Measurements from ENCODE around the gene FRAS1.

Gene FRAS1

GRCh38 chr4:78136109-78137081 is 79.3 kb downstream of the FRAS1 start:
- DNase-seq, result no peak
- Histone ChIP-seq H3K36me3 (ENCODE audit: control insufficient read depth, insufficient read depth, low read length) (no peaks in the 10 kb centered on the region), H3K9me3 (ENCODE audit: control insufficient read depth, low read length) (no peaks in the 10 kb centered on the region), H3K27me3 (replicated peaks; ENCODE audit: control insufficient read depth, insufficient read depth, low read length, poor library complexity, severe bottlenecking) (no peaks in the 10 kb centered on the region), H3K4me1 (ENCODE audit: control insufficient read depth, insufficient read depth, low read length, poor library complexity, severe bottlenecking) (no peaks in the 10 kb centered on the region), H3K27ac (ENCODE audit: insufficient read depth, low read length, poor library complexity, severe bottlenecking) (no peak overlapping the region), H3K4me3 (ENCODE audit: insufficient read depth, low read depth, low read length, poor library complexity, severe bottlenecking) (no peak overlapping the region)

- Histone ChIP-seq H3K9me3 (ENCODE audit: control insufficient read depth, low read length) (no peaks in the 10 kb centered on the region), H3K4me1 (ENCODE audit: control insufficient read depth, insufficient read depth, low read length, poor library complexity, severe bottlenecking) (no peaks in the 10 kb centered on the region), H3K4me3 (ENCODE audit: insufficient read depth, low read depth, low read length, poor library complexity, severe bottlenecking) (no peak overlapping the region), H3K27ac (ENCODE audit: insufficient read depth, low read length, poor library complexity, severe bottlenecking) (no peak overlapping the region), H3K36me3 (ENCODE audit: control insufficient read depth, insufficient read depth, low read length) (no peaks in the 10 kb centered on the region), H3K27me3 (replicated peaks; ENCODE audit: control insufficient read depth, insufficient read depth, low read length, poor library complexity, severe bottlenecking) (no peaks in the 10 kb centered on the region)
- DNase-seq, result no peak
Measured at GRCh38 chr4:78137532-78137931, 80.4 kb downstream of the FRAS1 start.

GRCh38 chr4:78138252-78138651 is 81.1 kb downstream of the FRAS1 start:
- Histone ChIP-seq H3K4me1 (ENCODE audit: control insufficient read depth, insufficient read depth, low read length, poor library complexity, severe bottlenecking) (no peaks in the 10 kb centered on the region), H3K27me3 (replicated peaks; ENCODE audit: control insufficient read depth, insufficient read depth, low read length, poor library complexity, severe bottlenecking) (no peaks in the 10 kb centered on the region), H3K27ac (ENCODE audit: insufficient read depth, low read length, poor library complexity, severe bottlenecking) (no peak overlapping the region)

DNA sequence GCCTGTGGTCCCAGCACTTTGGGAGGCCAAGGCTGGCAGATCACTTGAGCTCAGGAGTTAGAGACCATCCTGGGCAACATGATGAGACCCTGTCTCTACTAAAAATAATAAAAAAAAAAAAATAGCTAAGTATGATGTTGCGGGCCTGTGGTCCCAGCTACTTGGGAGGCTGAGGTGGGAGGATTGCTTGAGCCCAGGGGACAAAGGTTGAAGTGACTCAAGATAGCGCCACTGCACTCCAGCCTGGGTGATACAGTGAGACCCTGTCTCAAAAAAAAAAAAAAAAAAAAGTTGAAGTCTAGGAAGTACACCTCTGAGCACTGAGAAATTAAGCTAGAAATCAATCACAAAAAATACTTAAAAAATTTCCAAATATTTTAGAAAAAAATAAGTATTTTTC is 86.5 kb downstream of the FRAS1 start:
- no peak overlapping the region for H3K27ac ChIP-seq (ENCODE audit: insufficient read depth, low read length, poor library complexity, severe bottlenecking)
- H3K4me1 ChIP-seq (ENCODE audit: control insufficient read depth, insufficient read depth, low read length, poor library complexity, severe bottlenecking), result no peaks in the 10 kb centered on the region
- H3K4me3 ChIP-seq (ENCODE audit: insufficient read depth, low read depth, low read length, poor library complexity, severe bottlenecking), result no peak overlapping the region
- DNase-seq, result no peak
- no peaks in the 10 kb centered on the region for H3K9me3 ChIP-seq (ENCODE audit: control insufficient read depth, low read length)
- H3K27me3 ChIP-seq (replicated peaks; ENCODE audit: control insufficient read depth, insufficient read depth, low read length, poor library complexity, severe bottlenecking), result no peaks in the 10 kb centered on the region
- no peaks in the 10 kb centered on the region for H3K36me3 ChIP-seq (ENCODE audit: control insufficient read depth, insufficient read depth, low read length)

More at GRCh38 chr4:78138252-78138651, 81.1 kb downstream of the FRAS1 start:
- H3K4me3 ChIP-seq (ENCODE audit: insufficient read depth, low read depth, low read length, poor library complexity, severe bottlenecking), result no peak overlapping the region
- no peak for DNase-seq
- no peaks in the 10 kb centered on the region for H3K9me3 ChIP-seq (ENCODE audit: control insufficient read depth, low read length)
- H3K36me3 ChIP-seq (ENCODE audit: control insufficient read depth, insufficient read depth, low read length), result no peaks in the 10 kb centered on the region

GRCh38 chr4:78145008-78145407 is 87.9 kb downstream of the FRAS1 start:
- Histone ChIP-seq H3K4me3 (ENCODE audit: insufficient read depth, low read depth, low read length, poor library complexity, severe bottlenecking) (no peak overlapping the region), H3K27me3 (replicated peaks; ENCODE audit: control insufficient read depth, insufficient read depth, low read length, poor library complexity, severe bottlenecking) (no peaks in the 10 kb centered on the region)

DNA sequence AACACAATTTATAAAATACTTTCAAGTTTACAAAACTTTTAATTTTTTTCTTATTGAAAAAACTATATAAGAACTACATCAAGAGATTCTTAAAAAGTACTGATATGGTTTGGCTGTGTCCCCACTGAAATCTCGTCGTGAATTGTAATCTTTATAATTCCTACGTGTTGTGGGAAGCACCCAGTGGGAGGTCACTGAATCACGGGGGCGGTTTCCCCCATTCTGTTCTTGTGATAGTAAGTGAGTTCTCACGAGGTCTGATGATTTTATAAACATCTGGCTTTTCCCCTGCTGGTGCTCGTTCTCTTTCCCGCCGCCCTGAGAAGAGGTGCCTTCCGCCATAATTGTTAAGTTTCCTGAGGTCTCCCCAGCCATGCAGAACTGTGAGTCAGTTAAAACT is 88.5 kb downstream of the FRAS1 start:
- no peaks in the 10 kb centered on the region for H3K36me3 ChIP-seq (ENCODE audit: control insufficient read depth, insufficient read depth, low read length)
- H3K27me3 ChIP-seq (replicated peaks; ENCODE audit: control insufficient read depth, insufficient read depth, low read length, poor library complexity, severe bottlenecking), result no peaks in the 10 kb centered on the region
- DNase-seq, result no peak
- no peak overlapping the region for H3K27ac ChIP-seq (ENCODE audit: insufficient read depth, low read length, poor library complexity, severe bottlenecking)
- H3K9me3 ChIP-seq (ENCODE audit: control insufficient read depth, low read length), result no peaks in the 10 kb centered on the region
- H3K4me3 ChIP-seq (ENCODE audit: insufficient read depth, low read depth, low read length, poor library complexity, severe bottlenecking), result no peak overlapping the region
- no peaks in the 10 kb centered on the region for H3K4me1 ChIP-seq (ENCODE audit: control insufficient read depth, insufficient read depth, low read length, poor library complexity, severe bottlenecking)

More at GRCh38 chr4:78145008-78145407, 87.9 kb downstream of the FRAS1 start:
- no peaks in the 10 kb centered on the region for H3K4me1 ChIP-seq (ENCODE audit: control insufficient read depth, insufficient read depth, low read length, poor library complexity, severe bottlenecking)
- H3K36me3 ChIP-seq (ENCODE audit: control insufficient read depth, insufficient read depth, low read length), result no peaks in the 10 kb centered on the region
- no peaks in the 10 kb centered on the region for H3K9me3 ChIP-seq (ENCODE audit: control insufficient read depth, low read length)
- H3K27ac ChIP-seq (ENCODE audit: insufficient read depth, low read length, poor library complexity, severe bottlenecking), result no peak overlapping the region
- no peak for DNase-seq

DNA sequence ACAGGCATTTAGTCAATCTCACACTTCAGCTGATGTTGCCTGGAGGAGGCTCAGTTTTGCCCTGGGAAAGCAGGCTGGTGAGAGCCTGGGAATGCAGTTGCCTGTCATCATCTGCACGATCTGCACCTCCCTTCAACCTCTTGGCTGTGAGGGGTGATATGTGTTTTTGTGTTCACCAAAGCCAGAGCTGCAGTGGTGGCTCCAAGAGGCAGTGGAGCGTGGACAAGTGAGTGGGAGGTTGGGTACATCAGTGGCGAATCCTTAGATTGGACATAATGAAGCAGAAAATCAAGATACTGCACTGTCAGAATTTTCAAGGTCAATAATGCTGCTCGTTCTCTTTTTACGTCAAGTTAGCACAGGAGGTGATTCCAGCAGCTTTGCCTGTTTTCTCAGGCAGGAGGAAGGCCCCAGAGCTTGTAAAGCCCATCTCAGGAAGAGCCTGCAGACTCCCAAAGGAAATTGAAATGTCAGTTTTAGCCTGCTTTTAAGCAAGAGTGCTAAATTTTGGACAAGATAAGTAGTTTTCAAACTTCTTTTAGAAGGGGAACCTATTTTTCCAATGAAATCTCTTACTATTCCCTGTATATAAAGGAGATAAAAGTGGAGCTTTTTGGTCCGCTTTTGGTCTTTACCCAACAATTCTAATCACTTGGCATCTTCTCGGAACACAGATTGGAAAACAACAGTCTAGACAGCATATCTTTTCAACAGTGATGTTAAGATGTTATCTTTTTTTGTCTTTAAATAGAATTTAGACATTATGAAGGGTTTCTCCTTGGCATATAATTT is 92.8 kb downstream of the FRAS1 start:
- no peaks in the 10 kb centered on the region for H3K4me1 ChIP-seq (ENCODE audit: control insufficient read depth, insufficient read depth, low read length, poor library complexity, severe bottlenecking)
- no peaks in the 10 kb centered on the region for H3K36me3 ChIP-seq (ENCODE audit: control insufficient read depth, insufficient read depth, low read length)
- H3K4me3 ChIP-seq (ENCODE audit: insufficient read depth, low read depth, low read length, poor library complexity, severe bottlenecking), result no peak overlapping the region
- DNase-seq, result no peak
- no peak overlapping the region for H3K27ac ChIP-seq (ENCODE audit: insufficient read depth, low read length, poor library complexity, severe bottlenecking)
- H3K9me3 ChIP-seq (ENCODE audit: control insufficient read depth, low read length), result no peaks in the 10 kb centered on the region
- H3K27me3 ChIP-seq (replicated peaks; ENCODE audit: control insufficient read depth, insufficient read depth, low read length, poor library complexity, severe bottlenecking), result no peaks in the 10 kb centered on the region

- Histone ChIP-seq H3K9me3 (ENCODE audit: control insufficient read depth, low read length) (no peaks in the 10 kb centered on the region), H3K36me3 (ENCODE audit: control insufficient read depth, insufficient read depth, low read length) (no peaks in the 10 kb centered on the region), H3K27me3 (replicated peaks; ENCODE audit: control insufficient read depth, insufficient read depth, low read length, poor library complexity, severe bottlenecking) (no peaks in the 10 kb centered on the region), H3K4me3 (ENCODE audit: insufficient read depth, low read depth, low read length, poor library complexity, severe bottlenecking) (no peak overlapping the region), H3K4me1 (ENCODE audit: control insufficient read depth, insufficient read depth, low read length, poor library complexity, severe bottlenecking) (no peaks in the 10 kb centered on the region), H3K27ac (ENCODE audit: insufficient read depth, low read length, poor library complexity, severe bottlenecking) (no peak overlapping the region)
- DNase-seq, result no peak
Measured at GRCh38 chr4:78150543-78150864, 93.4 kb downstream of the FRAS1 start.

GRCh38 chr4:78152795-78153194 is 95.7 kb downstream of the FRAS1 start:
- Histone ChIP-seq H3K9me3 (ENCODE audit: control insufficient read depth, low read length) (no peaks in the 10 kb centered on the region), H3K4me1 (ENCODE audit: control insufficient read depth, insufficient read depth, low read length, poor library complexity, severe bottlenecking) (no peaks in the 10 kb centered on the region)

More at GRCh38 chr4:78152795-78153194, 95.7 kb downstream of the FRAS1 start:
- Histone ChIP-seq H3K4me3 (ENCODE audit: insufficient read depth, low read depth, low read length, poor library complexity, severe bottlenecking) (no peak overlapping the region), H3K27me3 (replicated peaks; ENCODE audit: control insufficient read depth, insufficient read depth, low read length, poor library complexity, severe bottlenecking) (no peaks in the 10 kb centered on the region), H3K36me3 (ENCODE audit: control insufficient read depth, insufficient read depth, low read length) (no peaks in the 10 kb centered on the region), H3K27ac (ENCODE audit: insufficient read depth, low read length, poor library complexity, severe bottlenecking) (no peak overlapping the region)
- no peak for DNase-seq

Measured in effector memory CD4-positive, alpha-beta T cell (primary cell).